GM21723 (cell line): ENCODE measurements around the gene PANK4.

Source experiments
- ATAC-seq: cut with Tn5 transposase; IDR thresholded peaks from one replicate; pipeline ENCODE4 v1.9.1; 2021; ENCODE audit warnings: mild to moderate bottlenecking, moderate library complexity; ENCODE audit not compliant: unreplicated experiment

Gene PANK4

GRCh38 chr1:2514863-2515762, 11.3 kb downstream of the PANK4 start:
- ATAC-seq, result no peak

- ATAC-seq, result no peak
Observed at GRCh38 chr1:2513939-2514652, 12.3 kb downstream of the PANK4 start.

GRCh38 chr1:2512862-2513421, 13.5 kb downstream of the PANK4 start:
- ATAC-seq, result no peak

GRCh38 chr1:2510366-2511155, 15.8 kb downstream of the PANK4 start:
- no peak for ATAC-seq

- ATAC-seq, result no peak
Observed at GRCh38 chr1:2509589-2509988, 16.8 kb downstream of the PANK4 start.

GRCh38 chr1:2508751-2509150, 17.6 kb downstream of the PANK4 start:
- ATAC-seq, result no peak

- no peak for ATAC-seq
Observed at GRCh38 chr1:2508180-2508579, 18.2 kb downstream of the PANK4 start.

- ATAC-seq, result no peak
Observed at GRCh38 chr1:2507744-2508155, 18.6 kb downstream of the PANK4 start.

- no peak for ATAC-seq
Observed at GRCh38 chr1:2506901-2507565, 19.4 kb downstream of the PANK4 start.

GRCh38 chr1:2506007-2506860, 20.2 kb downstream of the PANK4 start:
- no peak for ATAC-seq

- ATAC-seq, result no peak
Observed at GRCh38 chr1:2505461-2505994, 20.9 kb downstream of the PANK4 start.

GRCh38 chr1:2504949-2505272, 21.5 kb downstream of the PANK4 start:
- ATAC-seq, result no peak

GRCh38 chr1:2504225-2504948, 22.0 kb downstream of the PANK4 start:
- no peak for ATAC-seq

- ATAC-seq, result no peak
Observed at GRCh38 chr1:2503554-2504224, 22.7 kb downstream of the PANK4 start.

GRCh38 chr1:2502661-2503553, 23.5 kb downstream of the PANK4 start:
- ATAC-seq, result no peak

- no peak for ATAC-seq
Observed at GRCh38 chr1:2502210-2502609, 24.2 kb downstream of the PANK4 start.

GRCh38 chr1:2501820-2502119, 24.6 kb downstream of the PANK4 start:
- ATAC-seq, result no peak
